SK-N-SH (cell line): Measurements from ENCODE around the gene AKAP6. TPM values are rescaled to one million over a fixed set of nuclear protein-coding genes. Genes with fewer than 3 reads are reported as not detected.

ENCODE experiments used
- CTCF ChIA-PET: fragments of 300-600, 350-600 bp; formaldehyde crosslinking; extraction: SDS; loops from one replicate; lab custom pipeline; 2021; lab: Yijun Ruan, JAX
- POLR2A ChIA-PET: fragments of 350-600 bp; sonication (Branson Sonifier 250); formaldehyde crosslinking; extraction: SDS; loops from one replicate; lab custom pipeline; 2020; ENCODE audit warnings: antibody characterized with exemption, inconsistent platforms; lab: Yijun Ruan, JAX
- DNase-seq: peaks from one replicate; pipeline ENCODE4 v3.0.0; 2012
- H2AFZ ChIP-seq: fragments of 200-600 bp; sonication (generic); 2 replicates; pipeline ENCODE4 v1.8.1; 2016; ENCODE audit warnings: antibody characterized with exemption, mild to moderate bottlenecking, low read depth
- H3F3A ChIP-seq: fragments of 200-600 bp; sonication (generic); replicated peaks from 2 replicates; pipeline ENCODE3; 2016; ENCODE audit warnings: antibody characterized with exemption, mild to moderate bottlenecking; ENCODE audit not compliant: insufficient read depth
- H3K27ac ChIP-seq, 2 experiments: fragments of 200-500 bp in 1 of 2; fragments of 200-600 bp in 1 of 2; sonication (Bioruptor generic) in 1 of 2; sonication (generic), shearing (Covaris generic) in 1 of 2; 2 replicates each; pipeline versions ENCODE4 v1.5.1 to v1.6.1; 2014 to 2016; ENCODE audit warnings: low read depth in 2 of 2, inconsistent platforms in 1 of 2, low read length in 1 of 2, mild to moderate bottlenecking in 1 of 2, mixed read lengths in 1 of 2
- H3K27me3 ChIP-seq: fragments of 200-600 bp; sonication (generic), shearing (Covaris generic); 2 replicates; pipeline ENCODE4 v1.6.1; 2016; ENCODE audit warnings: mixed run types; ENCODE audit not compliant: insufficient read depth
- H3K36me3 ChIP-seq, 2 experiments: fragments of 200-500 bp in 1 of 2; fragments of 200-600 bp in 1 of 2; sonication (Bioruptor generic) in 1 of 2; sonication (generic) in 1 of 2; replicated peaks in 1 of 2; 2 replicates each; pipeline versions ENCODE3 to v1.5.1; 2014 to 2016; ENCODE audit warnings: low read length in 1 of 2, mild to moderate bottlenecking in 1 of 2; ENCODE audit not compliant: insufficient read depth in 2 of 2, control insufficient read depth in 1 of 2
- H3K4me1 ChIP-seq, 2 experiments: fragments of 200-500 bp in 1 of 2; fragments of 200-600 bp in 1 of 2; sonication (Bioruptor generic) in 1 of 2; sonication (generic), shearing (Covaris generic) in 1 of 2; 2 replicates each; pipeline versions ENCODE4 v1.5.1 to v1.6.1; 2014 to 2016; ENCODE audit warnings: low read depth in 1 of 2, low read length in 1 of 2, mixed run types in 1 of 2; ENCODE audit not compliant: insufficient read depth in 2 of 2, control insufficient read depth in 1 of 2
- H3K4me2 ChIP-seq: fragments of 200-600 bp; sonication (generic), shearing (Covaris generic); 2 replicates; pipeline ENCODE4 v1.6.1; 2017; ENCODE audit warnings: mixed run types
- H3K4me3 ChIP-seq, 2 experiments: fragments of 200-500 bp in 1 of 2; fragments of 200-600 bp in 1 of 2; sonication (Bioruptor generic) in 1 of 2; sonication (generic), shearing (Covaris generic) in 1 of 2; 2 replicates each; pipeline versions ENCODE4 v1.5.1 to v1.8.1; 2014 to 2016; ENCODE audit warnings: low read depth in 2 of 2, inconsistent platforms in 1 of 2, low read length in 1 of 2, mild to moderate bottlenecking in 1 of 2, mixed read lengths in 1 of 2, moderate library complexity in 1 of 2
- H3K79me2 ChIP-seq: fragments of 200-600 bp; sonication (generic); 2 replicates; pipeline ENCODE4 v1.8.1; 2017; ENCODE audit warnings: mild to moderate bottlenecking; ENCODE audit not compliant: insufficient read depth
- H3K9ac ChIP-seq: fragments of 200-600 bp; sonication (generic); 2 replicates; pipeline ENCODE4 v1.6.1; 2017; ENCODE audit warnings: mixed run types
- H3K9me2 ChIP-seq: fragments of 200-600 bp; sonication (generic); 2 replicates; pipeline ENCODE4 v1.6.1; 2017; ENCODE audit warnings: mixed run types
- H3K9me3 ChIP-seq: fragments of 200-600 bp; sonication (generic); 2 replicates; pipeline ENCODE4 v1.6.1; 2017; ENCODE audit warnings: mixed run types, mild to moderate bottlenecking, moderate library complexity
- H4K20me1 ChIP-seq: fragments of 200-600 bp; sonication (generic); 2 replicates; pipeline ENCODE4 v1.6.1; 2017; ENCODE audit warnings: mild to moderate bottlenecking, mixed run types; ENCODE audit not compliant: insufficient read depth
- CHD2 ChIP-seq: fragments of 150-350 bp; IDR thresholded peaks from 2 replicates; pipeline ENCODE4 v1.6.1; 2018; ENCODE audit warnings: low read length; ENCODE audit not compliant: partially characterized antibody
- CTCF ChIP-seq: fragments of 200-600 bp; sonication (generic); IDR thresholded peaks from 2 replicates; pipeline ENCODE4 v1.6.1; 2017; ENCODE audit warnings: antibody characterized with exemption, mild to moderate bottlenecking, moderate library complexity
- ELF1 ChIP-seq: IDR thresholded peaks from 2 replicates; pipeline ENCODE4 v1.4.0; 2012
- EZH2phosphoT487 ChIP-seq: fragments of 200-600 bp; sonication (generic); IDR thresholded peaks from 2 replicates; pipeline ENCODE4 v1.6.1; 2017; ENCODE audit warnings: low read depth, mixed run types, mild to moderate bottlenecking, antibody characterized with exemption, moderate library complexity, borderline replicate concordance
- FOSL2 ChIP-seq: IDR thresholded peaks from 2 replicates; pipeline ENCODE4 v1.4.0; 2012; ENCODE audit warnings: low read depth, mild to moderate bottlenecking, moderate library complexity, borderline replicate concordance
- FOXJ3 ChIP-seq: sonication (generic); formaldehyde crosslinking; IDR thresholded peaks from 2 replicates; pipeline ENCODE4 v1.5.1; 2020; ENCODE audit warnings: mild to moderate bottlenecking, missing genetic modification reagents
- FOXM1 ChIP-seq: IDR thresholded peaks from 2 replicates; pipeline ENCODE4 v1.4.0; 2012; ENCODE audit warnings: low read depth, mild to moderate bottlenecking
- GATA2 ChIP-seq: sonication (generic); formaldehyde crosslinking; IDR thresholded peaks from 2 replicates; pipeline ENCODE4 v1.5.0; 2020; ENCODE audit warnings: mild to moderate bottlenecking, missing genetic modification reagents
- MAX ChIP-seq: IDR thresholded peaks from 2 replicates; pipeline ENCODE4 v1.4.0; 2012; ENCODE audit warnings: low read depth
- MEF2A ChIP-seq: IDR thresholded peaks from 2 replicates; pipeline ENCODE4 v1.4.0; 2012; ENCODE audit warnings: low read depth, borderline replicate concordance
- MXI1 ChIP-seq: IDR thresholded peaks from 2 replicates; pipeline ENCODE4 v1.6.1; 2012; ENCODE audit warnings: mild to moderate bottlenecking, low read depth, low read length, improper control_type of control experiment
- NFIC ChIP-seq: IDR thresholded peaks from 2 replicates; pipeline ENCODE4 v1.4.0; 2012; ENCODE audit warnings: borderline replicate concordance
- POLR2AphosphoS5 ChIP-seq: IDR thresholded peaks from 2 replicates; pipeline ENCODE4 v1.6.1; 2012; ENCODE audit warnings: low read depth, low read length
- RAD21 ChIP-seq: IDR thresholded peaks from 2 replicates; pipeline ENCODE4 v1.6.1; 2012; ENCODE audit warnings: mild to moderate bottlenecking, low read length
- RCOR1 ChIP-seq: fragments of 150-350 bp; IDR thresholded peaks from 2 replicates; pipeline ENCODE4 v1.6.1; 2017; ENCODE audit warnings: antibody characterized with exemption, low read length
- RFX5 ChIP-seq: IDR thresholded peaks from 2 replicates; pipeline ENCODE4 v1.6.1; 2012; ENCODE audit warnings: mild to moderate bottlenecking, improper control_type of control experiment, low read length
- RXRA ChIP-seq: IDR thresholded peaks from 2 replicates; pipeline ENCODE4 v1.4.0; 2012; ENCODE audit warnings: low read depth, mild to moderate bottlenecking, borderline replicate concordance
- SIN3A ChIP-seq: IDR thresholded peaks from 2 replicates; pipeline ENCODE4 v1.6.1; 2012; ENCODE audit warnings: low read depth, mild to moderate bottlenecking, low read length, moderate library complexity, borderline replicate concordance
- TAF1 ChIP-seq: IDR thresholded peaks from 2 replicates; pipeline ENCODE4 v1.6.1; 2012; ENCODE audit warnings: low read depth, mild to moderate bottlenecking, low read length, moderate library complexity, borderline replicate concordance
- TCF12 ChIP-seq: IDR thresholded peaks from 2 replicates; pipeline ENCODE4 v1.4.0; 2012
- TEAD4 ChIP-seq: IDR thresholded peaks from 2 replicates; pipeline ENCODE4 v1.4.0; 2012; ENCODE audit warnings: mild to moderate bottlenecking, borderline replicate concordance; ENCODE audit not compliant: insufficient read depth
- YY1 ChIP-seq: IDR thresholded peaks from 2 replicates; pipeline ENCODE4 v1.4.0; 2012; ENCODE audit warnings: low read depth, mild to moderate bottlenecking
- WGBS: methylation state at CpG from one replicate; pipeline ENCODE4 v1.1.6; 2017; ENCODE audit warnings: low lambda C conversion rate; 5-methylcytosine and 5-hydroxymethylcytosine counted together
- polyA plus RNA-seq, 3 experiments: library from polyadenylated mRNA; depleted of rRNA; stranded (reverse); fragments of >200 nt; gene quantifications; 2 replicates each; pipeline ENCODE4 v1.2.3, GENCODE V29; 2012
- TF ChIP-seq, protein P1 (sequence below): IDR thresholded peaks from 2 replicates; pipeline ENCODE4 v1.4.0; 2012; ENCODE audit warnings: low read depth, borderline replicate concordance
- TF ChIP-seq, protein P2 (sequence below): IDR thresholded peaks from 2 replicates; pipeline ENCODE4 v1.4.0; 2012; ENCODE audit warnings: low read depth, borderline replicate concordance

Gene AKAP6
- polyA plus RNA-seq, 1 of the 3 experiments (the other 2 are of a cell fraction) = 1.7 TPM

GRCh38 chr14:32847867-32848266 is 518.8 kb downstream of the AKAP6 start:
- Histone ChIP-seq H3K9me3 (no peaks in the 10 kb centered on the region), H3K9ac (no peak overlapping the region), H3K4me3 (no peak overlapping the region), H3K79me2 (no peaks in the 10 kb centered on the region), H3K9me2 (no peaks in the 10 kb centered on the region), H3F3A (peaks cover 14% of the 10 kb centered on the region), H3K4me2 (no peak overlapping the region), H3K36me3 (no peaks in the 10 kb centered on the region), H3K27ac (no peak overlapping the region), H4K20me1 (no peaks in the 10 kb centered on the region), H3K4me1 (0 out of 4 replicates have a peak, but pooled peaks cover 0 to 5% of the 10 kb centered on the region in 2 experiments), H2AFZ (no peak overlapping the region), H3K27me3 (no peaks in the 10 kb centered on the region)
- CTCF ChIA-PET = no interaction called here
- TF ChIP-seq YY1 (no peak), CHD2 (no peak), NFIC (no peak), FOSL2 (no peak), TCF12 (no peak), MEF2A (no peak), TAF1 (no peak), POLR2AphosphoS5 (no peak), RFX5 (no peak), MAX (no peak), ELF1 (no peak), FOXM1 (no peak), MXI1 (no peak), RAD21 (no peak), RXRA (no peak)
- TF ChIP-seq, protein P1, sequence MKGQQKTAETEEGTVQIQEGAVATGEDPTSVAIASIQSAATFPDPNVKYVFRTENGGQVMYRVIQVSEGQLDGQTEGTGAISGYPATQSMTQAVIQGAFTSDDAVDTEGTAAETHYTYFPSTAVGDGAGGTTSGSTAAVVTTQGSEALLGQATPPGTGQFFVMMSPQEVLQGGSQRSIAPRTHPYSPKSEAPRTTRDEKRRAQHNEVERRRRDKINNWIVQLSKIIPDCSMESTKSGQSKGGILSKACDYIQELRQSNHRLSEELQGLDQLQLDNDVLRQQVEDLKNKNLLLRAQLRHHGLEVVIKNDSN = no peak
- WGBS = 82% methylated on average over 4 of the region's 4 CpGs
- POLR2A ChIA-PET = no interaction called here
- DNase-seq = no peak

DNA sequence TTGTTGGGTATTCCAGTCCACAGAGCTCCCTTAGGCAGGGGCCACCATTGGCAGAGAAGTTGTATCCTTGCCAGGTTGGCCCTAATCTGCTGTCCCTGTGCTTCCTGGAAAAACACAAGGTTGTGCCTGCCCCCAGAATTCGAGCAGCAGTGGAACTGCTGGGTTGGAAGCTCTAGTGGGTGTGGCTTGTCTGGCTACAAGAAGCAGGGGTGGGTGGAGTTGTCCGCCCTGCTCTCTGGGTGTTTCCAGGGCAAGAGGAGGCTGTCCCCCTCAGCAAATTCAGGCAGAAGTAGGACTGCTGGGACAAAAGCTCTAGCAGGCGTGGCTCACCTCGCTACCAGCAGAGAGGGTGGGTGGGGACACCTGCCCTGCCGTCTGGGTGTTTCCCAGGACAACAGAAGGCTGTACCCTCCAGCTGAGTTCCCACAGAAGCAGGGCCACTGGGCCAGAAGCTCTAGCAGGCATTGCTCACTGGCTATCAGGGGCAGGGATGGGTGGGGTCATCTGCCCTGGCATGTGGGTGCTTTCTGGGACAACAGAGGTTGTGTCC is 536.8 kb downstream of the AKAP6 start:
- H2AFZ ChIP-seq = no peak overlapping the region
- no peak for TF ChIP-seq RCOR1
- TF ChIP-seq, protein P1 = no peak
- TF ChIP-seq MEF2A = no peak
- TF ChIP-seq CTCF = no peak
- TF ChIP-seq FOSL2 = no peak
- no peak for TF ChIP-seq EZH2phosphoT487
- no peak for TF ChIP-seq SIN3A
- no peak for TF ChIP-seq YY1
- TF ChIP-seq GATA2 (CRISPR knock-in tag) = no peak
- TF ChIP-seq MXI1 = no peak
- no peak for TF ChIP-seq TEAD4
- no peak for TF ChIP-seq TAF1
- TF ChIP-seq FOXJ3 (CRISPR knock-in tag) = no peak
- TF ChIP-seq, protein P2, sequence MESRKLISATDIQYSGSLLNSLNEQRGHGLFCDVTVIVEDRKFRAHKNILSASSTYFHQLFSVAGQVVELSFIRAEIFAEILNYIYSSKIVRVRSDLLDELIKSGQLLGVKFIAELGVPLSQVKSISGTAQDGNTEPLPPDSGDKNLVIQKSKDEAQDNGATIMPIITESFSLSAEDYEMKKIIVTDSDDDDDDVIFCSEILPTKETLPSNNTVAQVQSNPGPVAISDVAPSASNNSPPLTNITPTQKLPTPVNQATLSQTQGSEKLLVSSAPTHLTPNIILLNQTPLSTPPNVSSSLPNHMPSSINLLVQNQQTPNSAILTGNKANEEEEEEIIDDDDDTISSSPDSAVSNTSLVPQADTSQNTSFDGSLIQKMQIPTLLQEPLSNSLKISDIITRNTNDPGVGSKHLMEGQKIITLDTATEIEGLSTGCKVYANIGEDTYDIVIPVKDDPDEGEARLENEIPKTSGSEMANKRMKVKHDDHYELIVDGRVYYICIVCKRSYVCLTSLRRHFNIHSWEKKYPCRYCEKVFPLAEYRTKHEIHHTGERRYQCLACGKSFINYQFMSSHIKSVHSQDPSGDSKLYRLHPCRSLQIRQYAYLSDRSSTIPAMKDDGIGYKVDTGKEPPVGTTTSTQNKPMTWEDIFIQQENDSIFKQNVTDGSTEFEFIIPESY = no peak
- TF ChIP-seq POLR2AphosphoS5 = no peak
- TF ChIP-seq TCF12 = no peak
- WGBS = 49% methylated on average over 4 of the region's 5 CpGs
- no peaks in the 10 kb centered on the region for H3K9me2 ChIP-seq
- DNase-seq = no peak
- H3K27ac ChIP-seq = no peak overlapping the region
- no peaks in the 10 kb centered on the region for H3F3A ChIP-seq
- POLR2A ChIA-PET = no interaction called here
- H3K9me3 ChIP-seq = no peaks in the 10 kb centered on the region
- no peaks in the 10 kb centered on the region for H3K27me3 ChIP-seq
- no peak overlapping the region for H3K4me2 ChIP-seq
- no peaks in the 10 kb centered on the region for H3K4me1 ChIP-seq
- CTCF ChIA-PET = no interaction called here
- no peak overlapping the region for H3K4me3 ChIP-seq
- H3K9ac ChIP-seq = no peak overlapping the region
- H4K20me1 ChIP-seq = no peaks in the 10 kb centered on the region
- H3K36me3 ChIP-seq = no peaks in the 10 kb centered on the region
- H3K79me2 ChIP-seq = no peaks in the 10 kb centered on the region
